Measurements from ENCODE around the gene CADPS.

- TF ChIP-seq POLR2AphosphoS5 (IDR thresholded peaks at IDR 0.05; ENCODE audit: low read depth, low read length) (no peak), REST (IDR thresholded peaks at IDR 0.05; ENCODE audit: insufficient read depth in 1 of 2, low read depth in 2 of 2, low read length in 2 of 2) (no peak), TAF1 (IDR thresholded peaks at IDR 0.05; ENCODE audit: borderline replicate concordance, insufficient read depth, low read length) (no peak)
These were observed 9.1 kb upstream of the CADPS start for GRCh38 chr3:62884096-62884870.

All from PFSK-1 (cell line).